ENCODE results near the gene TTPAL. TPM values are rescaled to one million over a fixed set of nuclear protein-coding genes. Genes with fewer than 3 reads are reported as not detected.

The TTPAL gene
- total RNA-seq, 3 donors from 2014 or later: 24.3 to 25.3 (median 25.3) TPM

DNA sequence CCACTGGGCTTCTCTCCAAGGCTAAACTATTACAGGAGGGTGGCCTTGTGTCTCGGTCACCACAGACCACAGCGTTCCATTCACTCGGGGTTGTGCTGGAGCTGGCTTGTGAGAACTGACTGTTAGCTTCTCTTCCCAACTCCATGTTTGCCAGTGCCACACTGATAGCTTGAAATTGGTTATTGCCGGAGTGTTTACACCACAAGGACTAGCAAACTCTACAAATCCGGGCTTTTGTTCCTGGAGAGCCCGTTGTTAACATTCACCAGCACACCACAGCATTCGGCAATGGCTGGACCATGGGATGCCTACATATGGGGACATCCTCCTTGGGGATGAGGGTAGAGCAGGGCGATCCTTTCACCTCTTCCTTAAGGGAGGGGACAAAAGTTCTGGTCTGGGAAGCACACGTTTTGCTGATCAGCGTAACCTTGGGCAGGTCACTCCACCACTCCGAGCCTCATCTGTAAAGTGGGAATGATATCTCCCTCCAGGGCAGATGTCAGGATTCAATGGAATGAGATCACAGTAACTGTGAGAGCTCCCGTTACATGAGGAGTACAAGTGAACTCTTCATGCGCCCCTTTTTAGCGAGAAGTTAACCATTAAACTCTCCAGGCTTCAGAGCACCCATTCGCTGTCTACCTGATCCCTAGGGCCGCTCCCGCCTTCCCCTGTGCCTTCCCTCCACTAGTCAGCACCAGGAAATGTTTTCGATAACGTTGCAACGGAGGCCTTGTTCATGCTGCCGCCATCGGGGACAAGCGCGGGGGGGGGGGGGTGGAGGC, 41.7 kb upstream of the TTPAL start:
- H3K4me1 Mint-ChIP-seq (ENCODE audit: low read depth): no peaks in the 10 kb centered on the region
- H3K27me3 Mint-ChIP-seq (ENCODE audit: low read depth): peaks cover 19% of the 10 kb centered on the region
- H3K4me3 Mint-ChIP-seq: no peak overlapping the region
- no peaks in the 10 kb centered on the region for H3K9me3 Mint-ChIP-seq
- no peaks in the 10 kb centered on the region for H3K36me3 Mint-ChIP-seq (ENCODE audit: insufficient read depth)
- ATAC-seq (no peak), DNase-seq (no peak)

DNA sequence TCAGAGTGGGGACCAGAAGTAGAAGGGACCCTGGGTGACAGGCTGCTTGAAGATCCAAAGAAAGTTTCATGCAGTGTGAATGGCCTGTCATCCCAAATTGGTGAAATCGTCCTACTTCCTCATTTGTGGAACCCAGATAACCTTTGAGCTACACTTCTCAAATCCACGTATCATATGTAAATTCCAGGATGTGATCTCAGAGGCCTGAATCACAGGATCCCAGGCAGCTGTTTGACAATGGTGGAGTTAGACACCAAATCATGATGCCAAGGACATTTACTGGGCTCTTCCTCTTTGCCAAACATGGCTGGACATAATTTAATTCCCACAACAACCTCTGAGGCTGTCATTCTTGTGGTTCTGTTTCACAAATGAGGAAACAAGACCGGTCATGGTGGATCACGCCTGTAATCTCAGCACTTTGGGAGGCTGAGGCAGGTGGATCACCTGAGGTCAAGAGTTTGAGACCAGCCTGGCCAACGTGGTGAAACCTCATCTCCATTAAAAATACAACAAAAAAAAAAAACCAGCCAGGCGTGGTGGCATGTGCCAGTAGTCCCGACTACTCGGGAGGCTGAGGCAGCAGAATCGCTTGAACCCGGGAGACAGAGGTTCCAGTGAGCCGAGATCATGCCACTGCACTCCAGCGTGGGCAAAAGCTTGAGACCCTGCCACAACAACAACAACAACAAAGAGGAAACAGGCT, 39.9 kb upstream of the TTPAL start:
- no peak for ATAC-seq
- H3K4me1 Mint-ChIP-seq (ENCODE audit: low read depth): no peaks in the 10 kb centered on the region

DNA sequence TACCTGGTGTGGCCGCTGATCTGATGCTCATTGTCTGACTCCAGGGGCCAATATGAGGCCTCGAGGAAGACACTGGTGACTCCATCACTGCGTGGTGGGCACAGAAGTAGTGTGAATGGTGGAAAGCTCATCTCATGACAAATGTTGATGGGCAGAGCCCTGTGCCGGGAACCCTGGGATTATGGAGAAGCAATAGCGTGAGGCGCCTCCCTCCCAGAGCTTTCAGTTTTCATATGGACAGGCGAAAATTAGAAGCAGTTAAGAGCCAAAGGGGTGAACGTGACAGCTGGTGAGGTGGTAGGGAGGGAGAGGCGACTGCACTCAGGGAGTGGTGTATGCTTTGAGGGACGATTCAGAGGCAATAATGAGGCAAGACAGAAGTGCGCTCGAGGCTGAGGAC, 39.3 kb upstream of the TTPAL start:
- Mint-ChIP-seq H3K4me1 (ENCODE audit: low read depth) (no peaks in the 10 kb centered on the region), H3K27me3 (ENCODE audit: low read depth) (peaks cover 14% of the 10 kb centered on the region), H3K9me3 (no peaks in the 10 kb centered on the region), H3K36me3 (ENCODE audit: insufficient read depth) (no peaks in the 10 kb centered on the region), H3K4me3 (no peak overlapping the region)
- ATAC-seq (no peak), DNase-seq (no peak)

More for the DNA sequence above, 39.9 kb upstream of the TTPAL start:
- Mint-ChIP-seq H3K4me3 (no peak overlapping the region), H3K9me3 (no peaks in the 10 kb centered on the region), H3K36me3 (ENCODE audit: insufficient read depth) (no peaks in the 10 kb centered on the region), H3K27me3 (ENCODE audit: low read depth) (peaks cover 14% of the 10 kb centered on the region)
- no peak for DNase-seq

DNA sequence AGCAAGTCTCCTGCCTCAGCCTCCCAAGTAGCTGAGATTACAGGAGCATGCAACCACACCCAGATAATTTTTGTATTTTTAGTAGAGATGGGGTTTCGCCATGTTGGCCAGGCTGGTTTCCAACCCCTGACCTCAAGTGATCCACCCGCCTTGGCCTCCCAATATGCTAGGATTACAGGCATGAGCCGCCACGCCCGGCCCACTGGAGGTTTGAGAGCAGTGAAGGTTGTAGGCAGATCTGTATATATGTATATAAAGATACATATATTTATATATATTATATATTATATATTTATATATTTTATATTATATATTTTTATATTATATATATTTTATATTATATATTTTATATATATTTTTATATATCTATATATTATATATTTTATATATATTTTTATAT, 38.2 kb upstream of the TTPAL start:
- no peak for DNase-seq
- H3K9me3 Mint-ChIP-seq: no peaks in the 10 kb centered on the region
- H3K4me1 Mint-ChIP-seq (ENCODE audit: low read depth): no peaks in the 10 kb centered on the region
- ATAC-seq: no peak
- peaks cover 11% of the 10 kb centered on the region for H3K27me3 Mint-ChIP-seq (ENCODE audit: low read depth)
- no peaks in the 10 kb centered on the region for H3K36me3 Mint-ChIP-seq (ENCODE audit: insufficient read depth)
- H3K4me3 Mint-ChIP-seq: no peak overlapping the region

DNA sequence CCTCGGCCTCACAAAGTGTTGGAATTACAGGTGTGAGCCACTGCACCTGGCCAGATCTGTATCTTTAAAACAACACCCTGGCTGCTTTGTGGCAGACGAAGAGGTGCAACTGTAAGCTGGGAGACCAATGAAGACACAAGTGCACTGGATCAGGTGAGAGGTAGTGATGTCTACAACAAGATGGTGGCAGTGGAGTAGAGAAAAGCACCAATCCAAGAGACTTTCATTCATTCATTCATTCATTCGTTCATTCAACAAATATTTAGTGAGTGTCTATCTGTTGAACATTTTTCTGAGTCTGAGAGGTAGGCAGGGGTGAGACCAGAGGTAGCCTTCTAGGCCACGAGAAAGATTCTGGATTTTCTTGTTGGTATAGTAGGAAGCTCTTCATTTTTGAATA, 36.9 kb upstream of the TTPAL start:
- H3K9me3 Mint-ChIP-seq: no peaks in the 10 kb centered on the region
- DNase-seq (no peak), ATAC-seq (no peak)
- no peaks in the 10 kb centered on the region for H3K4me1 Mint-ChIP-seq (ENCODE audit: low read depth)
- peaks cover 4% of the 10 kb centered on the region for H3K27me3 Mint-ChIP-seq (ENCODE audit: low read depth)
- no peak overlapping the region for H3K4me3 Mint-ChIP-seq
- no peaks in the 10 kb centered on the region for H3K36me3 Mint-ChIP-seq (ENCODE audit: insufficient read depth)

DNA sequence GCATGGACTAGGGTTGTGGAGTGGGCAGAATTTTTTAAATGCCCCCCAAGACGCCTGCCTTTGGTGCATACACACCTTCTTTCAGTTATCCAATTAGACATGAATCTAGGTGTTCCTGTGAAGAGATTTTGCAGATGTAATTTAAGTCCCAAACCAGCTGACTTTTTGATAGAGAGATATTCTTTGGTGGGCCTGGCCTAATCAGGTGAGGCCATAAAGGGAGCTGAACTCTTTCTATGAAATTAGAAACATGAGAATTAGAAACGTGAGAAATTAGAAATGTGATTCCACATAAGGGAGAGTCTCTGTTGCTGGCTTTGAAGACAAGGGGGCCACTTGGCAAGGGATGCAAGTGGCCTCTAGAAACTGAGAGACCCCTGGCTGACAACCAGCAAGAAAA, 36.4 kb upstream of the TTPAL start:
- H3K4me3 Mint-ChIP-seq: no peak overlapping the region
- DNase-seq (no peak), ATAC-seq (no peak)
- H3K27me3 Mint-ChIP-seq (ENCODE audit: low read depth): peaks cover 4% of the 10 kb centered on the region
- no peaks in the 10 kb centered on the region for H3K36me3 Mint-ChIP-seq (ENCODE audit: insufficient read depth)
- no peaks in the 10 kb centered on the region for H3K4me1 Mint-ChIP-seq (ENCODE audit: low read depth)
- H3K9me3 Mint-ChIP-seq: no peaks in the 10 kb centered on the region

DNA sequence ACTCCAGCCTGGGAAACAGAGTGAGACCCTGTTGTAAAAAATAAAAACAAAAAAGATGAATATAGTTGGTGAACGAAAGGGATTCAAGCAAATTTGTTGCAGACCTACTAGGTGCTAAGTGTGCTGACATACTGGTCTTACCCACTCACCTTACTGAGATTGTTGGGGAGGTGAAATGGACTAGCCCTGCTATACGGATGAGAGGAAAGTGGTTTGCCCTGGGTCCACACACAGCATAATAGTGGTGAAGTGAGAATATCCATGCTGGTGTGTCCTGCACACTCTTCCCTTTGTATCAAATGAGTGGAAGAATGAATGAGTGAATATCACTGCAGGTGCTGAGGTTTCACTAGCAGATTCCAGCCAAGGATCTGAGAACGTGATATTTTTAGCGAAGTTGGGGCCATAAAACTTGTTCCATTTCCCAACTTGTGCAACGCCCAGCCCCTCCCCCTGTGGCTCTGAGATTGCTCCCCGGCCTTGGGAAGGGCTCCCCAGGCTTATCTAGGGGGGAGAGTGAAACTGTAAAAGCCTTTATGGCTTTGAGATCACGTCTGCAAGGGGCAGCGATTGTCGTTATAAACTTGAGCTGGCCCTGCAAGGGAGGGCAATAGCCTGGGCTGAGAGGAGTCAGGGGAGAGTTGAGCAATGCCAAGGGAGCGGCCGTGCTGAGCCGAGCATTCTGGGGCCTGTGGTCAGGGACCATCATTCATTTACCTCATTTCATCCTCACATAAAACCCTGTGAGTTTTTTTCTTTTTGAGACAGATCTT, 33.2 kb upstream of the TTPAL start:
- Mint-ChIP-seq H3K9me3 (peaks cover 3% of the 10 kb centered on the region), H3K4me1 (ENCODE audit: low read depth) (no peaks in the 10 kb centered on the region), H3K27me3 (ENCODE audit: low read depth) (peaks cover 7% of the 10 kb centered on the region), H3K4me3 (no peak overlapping the region), H3K36me3 (ENCODE audit: insufficient read depth) (no peaks in the 10 kb centered on the region)
- DNase-seq: no peak
- ATAC-seq: no peak

DNA sequence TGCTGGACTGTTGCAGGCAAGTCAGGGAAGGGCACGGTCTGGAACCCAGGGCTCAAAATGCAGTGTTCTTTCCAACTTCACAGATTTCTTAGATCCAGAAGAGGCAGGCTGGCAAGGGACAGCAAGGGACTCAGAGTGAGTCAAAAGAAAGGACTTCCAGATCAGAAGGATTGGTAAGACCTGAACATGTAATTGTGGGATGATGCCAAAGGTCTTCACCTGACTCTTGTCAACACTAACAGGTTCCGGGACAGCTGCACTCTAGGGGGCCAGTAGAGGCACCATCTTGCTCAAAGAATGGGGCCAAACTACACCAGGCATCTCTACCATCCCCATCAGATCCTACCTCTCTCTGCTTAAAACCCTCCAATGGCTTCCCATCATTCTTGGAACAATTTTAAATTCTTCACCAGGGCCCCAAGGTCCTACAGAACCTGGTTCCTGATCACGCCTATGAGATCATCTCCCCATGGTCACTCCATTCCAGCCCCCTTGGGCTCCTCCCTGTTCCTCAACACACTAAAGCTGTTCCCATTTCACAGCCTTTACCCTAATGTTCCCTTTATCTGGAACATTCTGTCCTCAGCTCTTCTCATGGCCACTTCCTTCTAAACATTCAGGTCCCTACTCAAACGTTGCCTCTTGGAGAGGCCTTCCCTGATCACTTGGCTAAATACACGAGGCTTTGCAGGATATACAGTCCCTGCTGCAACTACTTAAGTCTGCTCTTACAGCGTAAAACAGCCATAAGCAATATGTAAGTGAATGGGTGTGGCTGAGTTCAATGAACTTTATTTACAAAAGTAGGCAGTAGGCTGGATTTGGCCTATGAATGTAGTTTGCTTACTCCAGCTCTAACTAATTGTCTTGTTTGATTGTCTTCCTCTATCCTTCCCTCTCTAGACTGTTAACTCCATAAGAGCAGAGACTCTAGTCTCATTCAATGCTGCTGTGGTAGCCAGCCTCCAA, 29.6 kb upstream of the TTPAL start:
- Mint-ChIP-seq H3K4me3 (no peak overlapping the region), H3K9me3 (peaks cover 3% of the 10 kb centered on the region), H3K4me1 (ENCODE audit: low read depth) (no peaks in the 10 kb centered on the region), H3K27me3 (ENCODE audit: low read depth) (peaks cover 9% of the 10 kb centered on the region), H3K36me3 (ENCODE audit: insufficient read depth) (no peaks in the 10 kb centered on the region)
- ATAC-seq (no peak), DNase-seq (no peak)

DNA sequence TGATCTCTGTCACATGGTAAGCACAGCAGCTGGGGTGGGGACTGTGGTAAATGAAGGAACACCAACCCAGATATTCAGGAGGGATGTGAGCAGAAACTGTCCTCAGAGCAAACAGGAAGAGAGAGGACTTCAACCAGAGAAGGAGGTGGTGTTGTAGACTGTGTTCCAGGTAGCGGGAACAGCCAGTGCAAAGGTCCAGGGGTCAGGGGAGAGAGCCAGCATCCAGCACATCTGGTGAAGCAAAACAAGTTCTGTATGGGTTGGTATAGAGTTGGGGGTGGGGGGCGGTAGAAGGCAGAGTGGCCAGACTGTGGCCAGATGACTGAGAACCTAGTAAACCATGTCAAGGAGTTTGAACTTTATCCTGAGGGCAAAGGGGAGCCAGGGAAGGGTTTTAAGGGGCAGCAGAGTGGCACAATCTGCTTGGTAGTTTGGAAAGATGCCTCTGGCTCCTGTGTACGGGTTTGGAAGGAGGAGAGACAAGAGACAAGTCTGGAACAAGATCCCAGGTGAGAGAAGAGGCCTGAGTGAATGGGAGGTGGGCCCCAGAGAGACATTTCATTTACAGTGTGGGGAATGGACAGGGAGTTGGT, 27.8 kb upstream of the TTPAL start:
- Mint-ChIP-seq H3K4me3 (no peak overlapping the region), H3K27me3 (ENCODE audit: low read depth) (peaks cover 9% of the 10 kb centered on the region), H3K36me3 (ENCODE audit: insufficient read depth) (no peaks in the 10 kb centered on the region), H3K4me1 (ENCODE audit: low read depth) (no peaks in the 10 kb centered on the region), H3K9me3 (peaks cover 3% of the 10 kb centered on the region)
- ATAC-seq (no peak), DNase-seq (no peak)

DNA sequence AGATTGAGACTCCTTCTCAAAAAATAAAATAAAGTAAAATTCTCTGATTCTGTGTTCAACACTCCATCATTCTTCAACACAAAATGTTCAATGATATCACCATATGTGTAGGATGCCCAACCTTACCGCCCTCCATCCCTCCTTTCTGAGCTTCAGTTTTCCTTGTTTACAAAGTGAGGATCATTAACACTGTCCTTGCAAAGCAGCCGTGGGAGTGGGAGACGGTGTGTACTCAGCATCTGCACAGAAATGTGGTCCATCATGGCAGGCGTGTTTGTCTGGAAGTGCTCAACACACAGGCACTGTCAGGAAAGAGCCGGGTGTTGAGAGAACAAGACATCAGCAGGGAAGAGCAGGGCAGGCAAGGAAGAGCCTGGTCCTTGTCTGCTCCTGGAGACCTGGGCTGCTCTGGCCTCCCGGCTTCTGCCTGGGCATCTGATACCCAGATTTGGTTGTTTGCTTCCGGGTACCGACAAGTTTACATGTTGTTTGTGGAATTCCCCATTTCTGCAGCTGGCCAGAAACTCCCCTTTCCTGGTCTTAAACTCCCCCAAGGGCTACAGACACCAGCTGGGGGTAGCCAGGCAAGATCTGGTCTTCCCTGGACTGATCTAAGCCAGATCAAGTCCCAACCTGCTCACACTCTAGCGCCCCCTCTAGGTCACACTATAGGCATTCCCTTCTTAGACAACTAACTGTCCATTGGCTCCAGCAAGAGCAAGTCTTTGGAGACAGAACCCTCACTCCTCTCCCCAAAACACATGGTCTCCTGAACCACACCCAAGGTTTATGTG, 26.7 kb upstream of the TTPAL start:
- DNase-seq (no peak), ATAC-seq (no peak)
- peaks cover 12% of the 10 kb centered on the region for H3K27me3 Mint-ChIP-seq (ENCODE audit: low read depth)
- no peaks in the 10 kb centered on the region for H3K4me1 Mint-ChIP-seq (ENCODE audit: low read depth)
- no peak overlapping the region for H3K4me3 Mint-ChIP-seq
- peaks cover 3% of the 10 kb centered on the region for H3K9me3 Mint-ChIP-seq
- no peaks in the 10 kb centered on the region for H3K36me3 Mint-ChIP-seq (ENCODE audit: insufficient read depth)

DNA sequence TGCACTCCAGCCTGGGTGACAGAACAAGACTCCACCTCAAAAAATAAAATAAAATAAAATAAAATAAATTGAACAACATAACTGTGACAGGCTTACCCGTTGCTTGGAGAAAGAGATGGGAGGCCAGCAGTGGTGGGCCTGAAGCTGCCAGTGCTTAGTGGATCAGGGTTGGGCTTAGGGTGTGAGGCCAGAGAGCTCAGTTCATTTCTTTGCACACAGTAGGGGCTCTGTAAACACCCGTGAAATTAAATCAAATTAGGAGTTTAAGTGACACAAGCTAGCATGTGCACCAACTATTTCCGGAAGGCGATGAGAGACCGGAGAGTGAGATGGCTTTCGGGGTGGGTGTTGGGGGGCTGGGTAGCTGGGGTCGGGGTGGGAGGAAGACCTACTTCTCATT, 25.8 kb upstream of the TTPAL start:
- Mint-ChIP-seq H3K27me3 (ENCODE audit: low read depth) (peaks cover 12% of the 10 kb centered on the region), H3K36me3 (ENCODE audit: insufficient read depth) (no peaks in the 10 kb centered on the region), H3K9me3 (peaks cover 3% of the 10 kb centered on the region), H3K4me3 (no peak overlapping the region), H3K4me1 (ENCODE audit: low read depth) (no peaks in the 10 kb centered on the region)
- ATAC-seq (no peak), DNase-seq (no peak)

DNA sequence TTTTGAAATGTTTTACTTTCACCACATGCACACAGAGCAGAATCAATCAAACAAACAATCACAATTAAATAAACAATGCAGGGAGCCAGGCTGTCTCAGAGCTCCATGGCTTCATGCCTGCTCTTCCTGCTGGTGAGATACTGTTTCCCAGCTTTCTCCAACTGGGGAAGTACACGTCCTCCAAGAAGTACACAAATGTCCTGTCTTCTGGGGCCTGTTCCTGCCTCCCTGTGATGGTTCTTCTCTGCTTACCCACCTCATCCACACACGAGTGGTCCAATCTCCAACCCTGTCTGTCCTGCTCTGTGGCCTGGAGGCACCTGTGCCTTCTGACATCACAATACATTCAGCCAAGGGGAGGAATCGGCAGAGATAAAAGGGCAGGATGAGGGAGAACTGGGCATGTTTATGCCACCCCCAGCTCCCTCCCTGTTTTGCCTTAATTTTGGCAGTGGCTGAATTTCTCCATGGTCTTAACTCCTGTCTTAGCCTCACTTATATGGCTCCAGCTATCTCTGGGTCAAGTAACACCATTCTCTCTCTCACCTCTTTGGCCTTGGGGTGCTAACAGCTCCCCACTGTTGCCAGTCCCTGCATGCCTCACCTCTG, 25.3 kb upstream of the TTPAL start:
- H3K36me3 Mint-ChIP-seq (ENCODE audit: insufficient read depth): no peaks in the 10 kb centered on the region
- no peaks in the 10 kb centered on the region for H3K4me1 Mint-ChIP-seq (ENCODE audit: low read depth)
- peaks cover 3% of the 10 kb centered on the region for H3K9me3 Mint-ChIP-seq
- DNase-seq: no peak
- H3K27me3 Mint-ChIP-seq (ENCODE audit: low read depth): peaks cover 12% of the 10 kb centered on the region
- ATAC-seq: no peak
- no peak overlapping the region for H3K4me3 Mint-ChIP-seq

Data from activated T-cell treated with anti-CD3 and anti-CD28 coated beads, Interleukin-2, amount 50 U/mL, for 4 hours (primary cell).